Osteoblast (primary cell): ENCODE measurements around the gene MGRN1. TPM values are rescaled to one million over a fixed set of nuclear protein-coding genes. Genes with fewer than 3 reads are reported as not detected.

Experiments used
- DNase-seq: peaks from one replicate; pipeline ENCODE4 v3.0.0; 2011; ENCODE audit warnings: low spot score, mixed read lengths; ENCODE audit not compliant: insufficient read length; ENCODE audit errors: missing footprints
- H2AFZ ChIP-seq: 2 replicates; pipeline ENCODE4 v1.6.0; 2011; ENCODE audit warnings: mild to moderate bottlenecking, low read length
- H3K27ac ChIP-seq: 2 replicates; pipeline ENCODE4 v1.5.1; 2011; ENCODE audit warnings: mild to moderate bottlenecking, low read depth, low read length, moderate library complexity
- H3K27me3 ChIP-seq: 2 replicates; pipeline ENCODE4 v1.6.0; 2012; ENCODE audit warnings: mild to moderate bottlenecking, control low read depth, inconsistent platforms, low read length, moderate library complexity; ENCODE audit not compliant: insufficient read depth
- H3K36me3 ChIP-seq: 2 replicates; pipeline ENCODE4 v1.5.1; 2011; ENCODE audit warnings: mild to moderate bottlenecking, low read length, control low read depth, moderate library complexity; ENCODE audit not compliant: insufficient read depth
- H3K4me1 ChIP-seq: 2 replicates; pipeline ENCODE4 v1.5.1; 2011; ENCODE audit warnings: mild to moderate bottlenecking, low read length, control low read depth, moderate library complexity; ENCODE audit not compliant: insufficient read depth
- H3K4me2 ChIP-seq: 2 replicates; pipeline ENCODE4 v1.6.0; 2011; ENCODE audit warnings: mild to moderate bottlenecking, low read length; ENCODE audit not compliant: insufficient read depth
- H3K4me3 ChIP-seq: fragments of 200-600 bp; sonication (generic); 3 replicates; pipeline ENCODE4 v1.5.1; 2012; ENCODE audit warnings: mild to moderate bottlenecking, low read length, inconsistent platforms; ENCODE audit not compliant: insufficient read depth
- H3K79me2 ChIP-seq: 2 replicates; pipeline ENCODE4 v1.6.0; 2012; ENCODE audit warnings: mild to moderate bottlenecking, low read length, control low read depth, inconsistent platforms; ENCODE audit not compliant: insufficient read depth
- H3K9me3 ChIP-seq: 2 replicates; pipeline ENCODE4 v1.5.1; 2011; ENCODE audit warnings: low read depth, low read length, control low read depth
- H4K20me1 ChIP-seq: 2 replicates; pipeline ENCODE4 v1.6.0; 2012; ENCODE audit warnings: mild to moderate bottlenecking, low read length, control low read depth; ENCODE audit not compliant: insufficient read depth
- total RNA-seq: library from RNA; depleted of rRNA; stranded (reverse); fragments of >200 nt; gene quantifications from 2 replicates; pipeline ENCODE4 v1.2.3, GENCODE V29; 2012
- TF ChIP-seq, protein P1 (sequence below): IDR thresholded peaks from 2 replicates; pipeline ENCODE4 v1.5.1; 2011; ENCODE audit warnings: mild to moderate bottlenecking, low read depth, low read length, moderate library complexity; ENCODE audit errors: extremely low read depth

Gene MGRN1
- total RNA-seq, 1 donor: 46.7 TPM

DNA sequence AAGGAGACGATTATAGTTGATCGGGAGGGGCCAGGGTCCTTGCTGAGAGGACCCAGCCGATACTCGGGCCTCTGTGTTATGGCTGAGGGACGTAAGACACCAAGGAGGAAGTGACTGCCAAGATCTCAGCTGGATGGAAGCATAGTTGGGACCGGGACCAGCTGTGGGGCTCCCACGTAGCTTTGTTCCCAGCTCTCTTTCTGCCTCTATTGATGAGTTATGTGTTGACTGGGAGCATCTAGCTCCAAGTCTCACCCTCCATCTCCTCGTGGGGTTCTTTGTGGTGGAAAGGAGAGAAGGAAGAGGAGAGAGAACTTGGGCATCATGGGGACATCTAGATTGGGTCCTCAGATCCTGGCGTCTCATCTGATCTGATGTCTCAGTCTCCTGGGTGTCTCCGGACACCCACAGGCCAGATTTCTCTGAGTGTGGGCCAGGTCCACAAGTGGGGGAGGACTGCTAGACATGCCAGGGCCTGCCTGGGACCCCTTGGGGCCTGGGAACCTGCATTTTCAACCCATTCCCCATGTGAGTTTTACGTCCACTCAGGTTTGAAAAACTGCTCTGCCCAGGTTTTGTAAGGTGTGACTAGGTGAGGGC, 1.0 kb downstream of the MGRN1 start:
- TF ChIP-seq, protein P1, sequence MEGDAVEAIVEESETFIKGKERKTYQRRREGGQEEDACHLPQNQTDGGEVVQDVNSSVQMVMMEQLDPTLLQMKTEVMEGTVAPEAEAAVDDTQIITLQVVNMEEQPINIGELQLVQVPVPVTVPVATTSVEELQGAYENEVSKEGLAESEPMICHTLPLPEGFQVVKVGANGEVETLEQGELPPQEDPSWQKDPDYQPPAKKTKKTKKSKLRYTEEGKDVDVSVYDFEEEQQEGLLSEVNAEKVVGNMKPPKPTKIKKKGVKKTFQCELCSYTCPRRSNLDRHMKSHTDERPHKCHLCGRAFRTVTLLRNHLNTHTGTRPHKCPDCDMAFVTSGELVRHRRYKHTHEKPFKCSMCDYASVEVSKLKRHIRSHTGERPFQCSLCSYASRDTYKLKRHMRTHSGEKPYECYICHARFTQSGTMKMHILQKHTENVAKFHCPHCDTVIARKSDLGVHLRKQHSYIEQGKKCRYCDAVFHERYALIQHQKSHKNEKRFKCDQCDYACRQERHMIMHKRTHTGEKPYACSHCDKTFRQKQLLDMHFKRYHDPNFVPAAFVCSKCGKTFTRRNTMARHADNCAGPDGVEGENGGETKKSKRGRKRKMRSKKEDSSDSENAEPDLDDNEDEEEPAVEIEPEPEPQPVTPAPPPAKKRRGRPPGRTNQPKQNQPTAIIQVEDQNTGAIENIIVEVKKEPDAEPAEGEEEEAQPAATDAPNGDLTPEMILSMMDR: no peak
- Histone ChIP-seq H3K4me1 (peaks cover 10% of the 10 kb centered on the region), H3K27ac (peak overlapping the region; percentile 90), H3K79me2 (peaks cover 58% of the 10 kb centered on the region), H3K36me3 (no peaks in the 10 kb centered on the region), H3K4me2 (peak overlapping the region; percentile 96), H3K9me3 (no peaks in the 10 kb centered on the region), H3K27me3 (no peaks in the 10 kb centered on the region), H3K4me3 (peak overlapping the region; percentile 75), H4K20me1 (peaks cover 22% of the 10 kb centered on the region), H2AFZ (peak overlapping the region; percentile 61)
- peak; percentile 88 for DNase-seq

DNA sequence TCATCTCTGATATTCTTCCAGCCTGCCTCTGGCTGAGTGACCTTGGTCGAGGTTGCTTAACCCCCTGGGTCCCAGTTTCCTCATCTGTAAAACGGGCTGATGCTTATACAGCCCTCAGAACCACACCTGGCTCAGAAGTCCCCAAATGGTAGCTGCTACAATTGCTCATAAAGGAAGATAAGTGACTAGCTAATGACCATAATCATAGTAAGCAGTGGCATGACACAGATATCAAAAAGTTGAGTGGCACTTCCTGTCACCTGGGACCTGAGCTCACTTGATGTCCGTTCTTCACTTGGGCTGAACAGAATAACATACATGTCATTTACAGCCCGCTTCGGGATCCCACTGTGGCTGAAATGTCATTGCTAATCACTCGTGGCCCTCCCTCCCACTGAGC, 1.8 kb downstream of the MGRN1 start:
- peak; percentile 58 for DNase-seq
- Histone ChIP-seq H4K20me1 (peaks cover 29% of the 10 kb centered on the region), H3K4me2 (peak overlapping the region; percentile 96), H2AFZ (no peak overlapping the region), H3K9me3 (no peaks in the 10 kb centered on the region), H3K4me3 (peak overlapping the region; percentile 75), H3K27me3 (no peaks in the 10 kb centered on the region), H3K4me1 (peaks cover 10% of the 10 kb centered on the region), H3K79me2 (peaks cover 65% of the 10 kb centered on the region), H3K27ac (peak overlapping the region; percentile 90), H3K36me3 (no peaks in the 10 kb centered on the region)
- TF ChIP-seq, protein P1: no peak

DNA sequence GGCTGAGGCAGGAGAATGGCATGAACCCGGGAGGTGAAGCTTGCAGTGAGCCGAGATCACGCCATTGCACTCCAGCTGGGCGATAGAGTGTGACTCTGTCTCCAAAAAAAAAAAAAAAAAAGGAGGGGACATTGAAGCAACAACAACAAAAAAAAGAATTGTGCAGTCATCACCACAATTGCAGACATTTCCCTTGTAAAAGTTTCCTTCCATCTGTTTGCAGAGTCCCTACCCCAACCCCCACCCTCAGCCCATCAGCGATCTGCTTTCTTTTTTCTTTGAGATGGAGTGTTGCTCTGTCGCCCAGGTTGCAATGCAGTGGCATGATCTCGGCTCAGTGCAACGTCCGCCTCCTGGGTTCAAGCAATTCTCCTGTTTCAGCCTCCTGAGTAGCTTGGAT, 3.7 kb downstream of the MGRN1 start:
- Histone ChIP-seq H2AFZ (no peak overlapping the region), H3K9me3 (no peaks in the 10 kb centered on the region)
- DNase-seq: no peak

DNA sequence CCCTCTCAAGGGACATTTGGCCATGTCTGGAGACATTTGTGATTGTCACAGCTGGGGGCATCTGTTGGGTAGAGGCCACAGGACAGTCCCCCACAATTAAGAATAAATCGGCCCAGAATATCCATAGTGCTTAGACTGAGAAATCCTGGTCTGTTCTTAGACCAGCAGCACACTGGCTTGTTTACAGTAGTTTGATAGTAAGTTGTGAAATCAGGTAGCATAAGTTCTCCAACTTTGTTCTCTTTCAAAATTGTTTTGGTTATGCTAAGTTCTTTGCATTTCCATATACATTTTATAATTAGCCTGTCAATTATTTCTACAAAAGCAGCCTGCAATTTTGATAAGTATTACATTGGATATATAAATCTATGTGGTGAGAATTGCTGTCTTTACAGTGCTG, 6.8 kb downstream of the MGRN1 start:
- no peak overlapping the region for H2AFZ ChIP-seq
- peaks cover 2% of the 10 kb centered on the region for H3K4me1 ChIP-seq
- no peaks in the 10 kb centered on the region for H3K27me3 ChIP-seq
- H3K9me3 ChIP-seq: no peaks in the 10 kb centered on the region
- no peak overlapping the region for H3K27ac ChIP-seq
- H3K4me2 ChIP-seq: no peak overlapping the region
- TF ChIP-seq, protein P1: no peak
- H4K20me1 ChIP-seq: peaks cover 43% of the 10 kb centered on the region
- H3K4me3 ChIP-seq: no peak overlapping the region
- H3K36me3 ChIP-seq: no peaks in the 10 kb centered on the region
- peak; percentile 3 for DNase-seq
- peaks cover 94% of the 10 kb centered on the region for H3K79me2 ChIP-seq

More for the DNA sequence above, 3.7 kb downstream of the MGRN1 start:
- no peak overlapping the region for H3K4me3 ChIP-seq
- no peaks in the 10 kb centered on the region for H3K36me3 ChIP-seq
- H3K27me3 ChIP-seq: no peaks in the 10 kb centered on the region
- H3K4me1 ChIP-seq: peaks cover 10% of the 10 kb centered on the region
- H3K27ac ChIP-seq: no peak overlapping the region
- H3K79me2 ChIP-seq: peaks cover 83% of the 10 kb centered on the region
- no peak overlapping the region for H3K4me2 ChIP-seq
- TF ChIP-seq, protein P1: no peak
- peaks cover 35% of the 10 kb centered on the region for H4K20me1 ChIP-seq
